ENCODE measurements around the gene CDH4. TPM values are rescaled to one million over a fixed set of nuclear protein-coding genes. Genes with fewer than 3 reads are reported as not detected.

CDH4 gene
- total and polyA plus RNA-seq, 2 donors (not counting 1 experiment from before 2014, with no cell fraction given) = not detected

DNA sequence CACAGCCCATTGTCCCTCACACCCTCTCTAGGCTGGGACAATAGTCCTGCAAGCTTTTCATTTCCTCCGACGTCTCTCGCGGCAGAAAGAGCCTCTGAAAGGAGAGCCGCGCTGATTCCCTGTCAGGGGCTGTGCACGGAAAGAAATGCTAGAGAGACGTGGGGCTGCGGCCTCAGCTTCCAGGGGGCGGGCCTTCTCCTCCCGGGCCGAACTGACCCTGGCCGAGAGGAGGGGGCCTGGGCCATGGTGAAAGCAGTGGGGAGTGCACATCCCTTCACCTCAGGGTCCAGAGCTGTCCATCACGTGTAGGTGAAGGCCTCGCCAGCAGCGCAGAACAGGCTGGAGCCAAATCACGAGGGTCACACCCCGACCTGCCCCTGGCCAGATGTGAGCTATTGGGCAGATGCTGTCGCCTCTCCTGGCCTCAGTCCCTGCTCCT lies 593.2 kb downstream of the CDH4 start:
- H3K4me3 Mint-ChIP-seq = no peak overlapping the region
- DNase-seq (no peak), ATAC-seq (ENCODE audit: low read depth) (no peak)
- no peaks in the 10 kb centered on the region for H3K36me3 ChIP-seq (replicated peaks in 1 of 2; ENCODE audit: control extremely low read depth in 1 of 2, control insufficient read depth in 1 of 2, extremely low read depth in 1 of 2, insufficient read depth in 2 of 2, low read length in 1 of 2)
- H3K4me1 Mint-ChIP-seq = no peaks in the 10 kb centered on the region
- no peak overlapping the region for H2AFZ ChIP-seq (ENCODE audit: insufficient read depth, low read depth, low read length, poor library complexity, severe bottlenecking)
- no peak overlapping the region for H3K9ac ChIP-seq (ENCODE audit: low read length)
- H3K27me3 ChIP-seq (replicated peaks in 1 of 4; ENCODE audit: control extremely low read depth in 1 of 4, control insufficient read depth in 3 of 4, insufficient read depth in 4 of 4, low read length in 3 of 4) = no peaks in the 10 kb centered on the region
- no peaks in the 10 kb centered on the region for H3K79me2 ChIP-seq (ENCODE audit: control insufficient read depth, insufficient read depth, low read length)
- H3K9me3 ChIP-seq (ENCODE audit: control extremely low read depth in 1 of 3, control insufficient read depth in 2 of 3, insufficient read depth in 1 of 3, low read length in 2 of 3) = peaks cover 0 to 15% (median 0%) of the 10 kb centered on the region in 3 donors
- ChIA-PET POLR2A (no interaction called here), CTCF (no interaction called here)
- H3K4me2 ChIP-seq (replicated peaks; ENCODE audit: low read depth, low read length, poor library complexity, severe bottlenecking) = no peak overlapping the region
- no peak overlapping the region for H3K27ac Mint-ChIP-seq
- H3K4me3 ChIP-seq (ENCODE audit: control extremely low read depth in 1 of 5, extremely low read depth in 1 of 5, insufficient read depth in 1 of 5, low read depth in 2 of 5, low read length in 4 of 5) = no peak overlapping the region
- H3K27ac ChIP-seq (ENCODE audit: low read length in 2 of 2) = no peak overlapping the region
- no peaks in the 10 kb centered on the region for H3K4me1 ChIP-seq (ENCODE audit: control insufficient read depth in 2 of 2, insufficient read depth in 2 of 2, low read length in 2 of 2)
- TF ChIP-seq, protein P1, sequence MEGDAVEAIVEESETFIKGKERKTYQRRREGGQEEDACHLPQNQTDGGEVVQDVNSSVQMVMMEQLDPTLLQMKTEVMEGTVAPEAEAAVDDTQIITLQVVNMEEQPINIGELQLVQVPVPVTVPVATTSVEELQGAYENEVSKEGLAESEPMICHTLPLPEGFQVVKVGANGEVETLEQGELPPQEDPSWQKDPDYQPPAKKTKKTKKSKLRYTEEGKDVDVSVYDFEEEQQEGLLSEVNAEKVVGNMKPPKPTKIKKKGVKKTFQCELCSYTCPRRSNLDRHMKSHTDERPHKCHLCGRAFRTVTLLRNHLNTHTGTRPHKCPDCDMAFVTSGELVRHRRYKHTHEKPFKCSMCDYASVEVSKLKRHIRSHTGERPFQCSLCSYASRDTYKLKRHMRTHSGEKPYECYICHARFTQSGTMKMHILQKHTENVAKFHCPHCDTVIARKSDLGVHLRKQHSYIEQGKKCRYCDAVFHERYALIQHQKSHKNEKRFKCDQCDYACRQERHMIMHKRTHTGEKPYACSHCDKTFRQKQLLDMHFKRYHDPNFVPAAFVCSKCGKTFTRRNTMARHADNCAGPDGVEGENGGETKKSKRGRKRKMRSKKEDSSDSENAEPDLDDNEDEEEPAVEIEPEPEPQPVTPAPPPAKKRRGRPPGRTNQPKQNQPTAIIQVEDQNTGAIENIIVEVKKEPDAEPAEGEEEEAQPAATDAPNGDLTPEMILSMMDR (IDR thresholded peaks at IDR 0.05) = no peak
- no peak for TF ChIP-seq EZH2 (IDR thresholded peaks at IDR 0.05; ENCODE audit: borderline replicate concordance, insufficient read depth, low read depth, low read length, poor library complexity, severe bottlenecking)
- intact Hi-C loops (cut with micrococcal nuclease) = no loop called here
- H3K27me3 Mint-ChIP-seq = no peaks in the 10 kb centered on the region
- H3K9me3 Mint-ChIP-seq (ENCODE audit: insufficient read depth) = no peaks in the 10 kb centered on the region
- 84% methylated on average over 17 of the region's 19 CpGs for WGBS (ENCODE audit: insufficient coverage)
- H4K20me1 ChIP-seq (ENCODE audit: control insufficient read depth, insufficient read depth, low read length, poor library complexity, severe bottlenecking) = no peaks in the 10 kb centered on the region

DNA sequence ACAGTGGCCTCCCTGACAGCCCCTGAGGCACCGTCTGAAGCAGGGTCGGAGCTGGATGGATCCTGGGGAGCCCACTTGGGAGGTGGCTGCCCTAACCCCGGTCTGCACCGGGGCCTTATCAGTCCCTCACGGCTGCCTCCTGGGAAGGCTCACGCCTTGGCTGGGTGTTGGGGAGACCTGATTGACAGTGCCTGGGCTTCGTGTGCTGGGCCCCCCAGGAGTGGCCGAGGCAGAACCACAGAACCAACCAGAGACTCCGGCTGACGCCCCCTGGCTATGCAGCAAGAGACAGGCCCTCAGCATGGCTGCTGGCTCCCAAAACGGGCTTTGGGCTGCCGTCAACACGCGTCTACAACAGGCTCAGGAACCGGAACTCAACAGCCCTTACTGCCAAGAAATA lies 594.0 kb downstream of the CDH4 start:
- H3K4me1 Mint-ChIP-seq = no peaks in the 10 kb centered on the region
- Histone ChIP-seq H3K36me3 (replicated peaks in 1 of 2; ENCODE audit: control extremely low read depth in 1 of 2, control insufficient read depth in 1 of 2, extremely low read depth in 1 of 2, insufficient read depth in 2 of 2, low read length in 1 of 2) (no peaks in the 10 kb centered on the region), H3K9me3 (ENCODE audit: control extremely low read depth in 1 of 3, control insufficient read depth in 2 of 3, insufficient read depth in 1 of 3, low read length in 2 of 3) (peaks cover 0 to 21% (median 0%) of the 10 kb centered on the region in 3 donors), H3K4me3 (ENCODE audit: control extremely low read depth in 1 of 5, extremely low read depth in 1 of 5, insufficient read depth in 1 of 5, low read depth in 2 of 5, low read length in 4 of 5) (no peak overlapping the region), H3K27me3 (replicated peaks in 1 of 4; ENCODE audit: control extremely low read depth in 1 of 4, control insufficient read depth in 3 of 4, insufficient read depth in 4 of 4, low read length in 3 of 4) (no peaks in the 10 kb centered on the region), H3K9ac (ENCODE audit: low read length) (no peak overlapping the region), H3K4me1 (ENCODE audit: control insufficient read depth in 2 of 2, insufficient read depth in 2 of 2, low read length in 2 of 2) (no peaks in the 10 kb centered on the region), H2AFZ (ENCODE audit: insufficient read depth, low read depth, low read length, poor library complexity, severe bottlenecking) (no peak overlapping the region), H3K79me2 (ENCODE audit: control insufficient read depth, insufficient read depth, low read length) (no peaks in the 10 kb centered on the region), H3K4me2 (replicated peaks; ENCODE audit: low read depth, low read length, poor library complexity, severe bottlenecking) (no peak overlapping the region), H3K27ac (ENCODE audit: low read length in 2 of 2) (no peak overlapping the region), H4K20me1 (ENCODE audit: control insufficient read depth, insufficient read depth, low read length, poor library complexity, severe bottlenecking) (no peaks in the 10 kb centered on the region)
- no peaks in the 10 kb centered on the region for H3K27me3 Mint-ChIP-seq
- 83% methylated on average over 10 of the region's 15 CpGs for WGBS (ENCODE audit: insufficient coverage)
- ChIA-PET CTCF (no interaction called here), POLR2A (no interaction called here)
- no peak for ATAC-seq (ENCODE audit: low read depth)
- H3K27ac Mint-ChIP-seq = no peak overlapping the region
- no peak overlapping the region for H3K4me3 Mint-ChIP-seq
- no peak for TF ChIP-seq EZH2 (IDR thresholded peaks at IDR 0.05; ENCODE audit: borderline replicate concordance, insufficient read depth, low read depth, low read length, poor library complexity, severe bottlenecking)
- TF ChIP-seq, protein P1 (IDR thresholded peaks at IDR 0.05) = no peak
- intact Hi-C loops (cut with micrococcal nuclease) = no loop called here
- H3K9me3 Mint-ChIP-seq (ENCODE audit: insufficient read depth) = no peaks in the 10 kb centered on the region
- no peak for DNase-seq

Data from B cell (primary cell).